IPS-18a (cell line): Measurements from ENCODE around the gene KSR2.

Source experiments
- H3K27ac ChIP-seq: one replicate; pipeline ENCODE4 v1.5.1; 2013; ENCODE audit warnings: low read length
- H3K27me3 ChIP-seq: one replicate; pipeline ENCODE4 v1.6.1; 2013; ENCODE audit warnings: mild to moderate bottlenecking, low read length; ENCODE audit not compliant: control insufficient read depth, insufficient read depth
- H3K36me3 ChIP-seq: one replicate; pipeline ENCODE4 v1.6.1; 2013; ENCODE audit warnings: low read depth, low read length; ENCODE audit not compliant: control insufficient read depth
- H3K4me1 ChIP-seq: one replicate; pipeline ENCODE4 v1.6.1; 2013; ENCODE audit warnings: low read depth, low read length; ENCODE audit not compliant: control insufficient read depth
- H3K4me3 ChIP-seq: one replicate; pipeline ENCODE4 v1.5.1; 2013; ENCODE audit warnings: low read length
- H3K9ac ChIP-seq: one replicate; pipeline ENCODE4 v1.6.1; 2013; ENCODE audit warnings: mild to moderate bottlenecking, low read length, moderate library complexity
- H3K9me3 ChIP-seq: one replicate; pipeline ENCODE4 v1.6.1; 2013; ENCODE audit warnings: low read depth, low read length; ENCODE audit not compliant: control insufficient read depth

The KSR2 gene

DNA sequence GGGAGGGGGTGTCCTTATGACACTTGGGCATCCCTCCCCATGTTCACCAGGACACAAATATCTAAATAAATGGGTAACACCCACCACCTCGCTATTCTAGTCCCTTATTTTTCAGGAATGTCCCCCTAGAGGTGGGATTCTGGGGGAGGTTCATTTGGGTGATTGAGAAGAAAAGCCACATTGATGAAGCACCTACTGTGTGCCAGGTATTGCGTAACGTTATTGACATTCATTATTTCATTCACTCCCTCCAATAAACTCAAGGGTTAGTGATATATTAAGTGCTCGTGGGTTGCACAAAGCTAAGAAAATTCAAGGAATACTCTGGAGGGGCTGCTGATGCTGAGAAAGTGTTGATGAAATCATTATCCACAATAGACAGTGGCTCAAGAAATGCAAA lies 514.8 kb downstream of the KSR2 start:
- Histone ChIP-seq H3K4me1 (no peaks in the 10 kb centered on the region), H3K27me3 (no peaks in the 10 kb centered on the region), H3K36me3 (no peaks in the 10 kb centered on the region), H3K4me3 (no peak overlapping the region), H3K9me3 (no peaks in the 10 kb centered on the region), H3K9ac (no peak overlapping the region), H3K27ac (no peak overlapping the region)

DNA sequence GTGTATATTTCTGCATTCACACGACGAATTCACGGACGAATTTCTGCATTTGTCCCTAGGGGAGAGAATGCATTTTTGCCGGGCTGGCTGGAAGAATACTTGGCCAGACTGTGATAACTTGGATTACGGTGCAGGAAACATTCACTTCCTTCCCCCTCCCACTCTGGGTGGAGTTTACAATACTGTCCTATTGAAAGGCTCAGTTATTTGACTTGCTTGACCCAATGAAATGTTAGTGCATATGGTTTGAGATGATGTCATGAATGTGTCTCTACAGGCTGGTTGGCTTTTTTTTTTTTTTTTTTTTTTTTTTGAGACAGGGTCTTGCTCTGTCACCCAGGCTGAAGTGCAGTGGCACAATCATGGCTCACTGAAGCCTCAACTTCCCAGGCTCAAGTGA lies 516.7 kb downstream of the KSR2 start:
- Histone ChIP-seq H3K9ac (no peak overlapping the region), H3K4me3 (no peak overlapping the region), H3K27ac (no peak overlapping the region), H3K9me3 (no peaks in the 10 kb centered on the region), H3K27me3 (no peaks in the 10 kb centered on the region), H3K4me1 (no peaks in the 10 kb centered on the region), H3K36me3 (no peaks in the 10 kb centered on the region)

DNA sequence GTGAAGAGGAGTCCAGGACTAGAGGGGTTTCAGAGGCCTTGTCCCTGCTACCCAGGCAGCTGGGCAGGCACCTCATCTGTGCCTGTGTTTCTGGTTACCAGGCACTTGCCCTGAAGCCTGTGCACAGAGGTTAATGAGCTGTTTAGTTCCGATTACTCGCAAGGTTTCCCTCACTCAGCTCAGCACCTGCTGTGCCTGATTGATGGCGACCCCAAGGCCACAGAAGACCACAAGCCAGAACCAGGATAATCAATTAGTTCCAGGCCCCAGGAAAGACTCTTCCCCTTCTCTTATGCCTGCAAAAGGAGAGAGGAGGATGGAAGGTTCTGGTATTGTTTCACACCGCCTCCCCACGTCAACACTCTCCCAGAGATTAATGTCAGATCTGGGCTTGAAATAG lies 518.6 kb downstream of the KSR2 start:
- H3K4me1 ChIP-seq, result no peaks in the 10 kb centered on the region
- no peak overlapping the region for H3K4me3 ChIP-seq
- no peaks in the 10 kb centered on the region for H3K27me3 ChIP-seq
- H3K9ac ChIP-seq, result no peak overlapping the region
- H3K27ac ChIP-seq, result no peak overlapping the region
- H3K36me3 ChIP-seq, result no peaks in the 10 kb centered on the region
- H3K9me3 ChIP-seq, result no peaks in the 10 kb centered on the region

DNA sequence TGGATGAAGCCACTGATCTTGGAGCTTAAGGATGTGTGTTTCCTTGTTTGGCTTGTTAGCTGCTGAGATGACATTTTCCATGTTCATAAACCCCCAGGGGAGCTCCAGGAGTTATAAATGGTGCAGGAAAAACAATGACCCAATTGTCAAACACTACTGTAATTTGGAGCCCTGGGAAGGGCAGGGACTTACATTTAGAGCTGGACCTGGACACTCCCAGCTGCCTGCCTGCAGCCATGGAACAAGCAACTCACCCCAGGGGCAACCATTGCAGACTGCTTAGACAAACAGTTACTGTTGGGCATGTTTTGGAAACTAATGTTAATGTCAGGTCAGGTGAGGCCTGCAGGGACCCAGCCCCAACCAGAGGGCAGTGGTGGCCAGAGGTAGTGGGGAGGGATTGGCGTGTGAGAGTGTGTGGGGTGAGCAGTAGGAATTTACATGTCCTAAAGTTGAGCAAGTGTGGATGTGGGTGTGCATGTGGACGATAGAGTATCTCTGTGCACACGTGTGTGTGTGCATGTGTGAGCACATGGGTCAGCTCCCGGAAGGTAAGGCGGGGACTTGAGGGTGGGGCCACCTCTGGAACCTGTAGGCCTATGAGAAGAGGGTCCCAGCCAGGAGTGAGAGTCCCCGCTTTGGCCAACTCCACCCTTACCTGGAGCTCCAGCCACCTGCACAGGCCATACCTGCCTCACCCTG lies 521.0 kb downstream of the KSR2 start:
- Histone ChIP-seq H3K9ac (no peak overlapping the region), H3K27me3 (no peaks in the 10 kb centered on the region), H3K36me3 (no peaks in the 10 kb centered on the region), H3K9me3 (no peaks in the 10 kb centered on the region), H3K27ac (no peak overlapping the region), H3K4me3 (no peak overlapping the region), H3K4me1 (no peaks in the 10 kb centered on the region)

DNA sequence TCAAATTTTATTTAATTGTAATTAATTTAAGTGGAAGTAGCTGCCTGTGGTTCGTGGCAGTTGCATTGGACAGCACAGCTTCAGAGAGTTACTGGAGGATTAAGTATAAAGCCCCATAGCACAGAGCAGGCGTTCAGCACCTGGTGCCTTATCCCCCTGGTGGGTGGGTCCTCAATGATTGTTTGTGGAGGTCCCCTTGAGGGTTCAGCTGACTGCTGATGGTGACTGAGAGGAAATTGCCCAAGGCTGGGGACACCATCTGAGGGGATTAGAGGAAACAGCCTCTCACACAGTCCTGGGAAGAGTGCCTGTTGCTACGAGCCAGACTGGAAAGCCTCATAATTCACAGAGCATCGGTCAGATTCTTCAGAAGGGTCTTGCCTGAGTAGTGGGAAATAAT lies 524.0 kb downstream of the KSR2 start:
- H3K27me3 ChIP-seq, result no peaks in the 10 kb centered on the region
- no peaks in the 10 kb centered on the region for H3K4me1 ChIP-seq
- H3K9me3 ChIP-seq, result no peaks in the 10 kb centered on the region
- H3K36me3 ChIP-seq, result no peaks in the 10 kb centered on the region
- H3K4me3 ChIP-seq, result no peak overlapping the region
- H3K27ac ChIP-seq, result no peak overlapping the region
- no peak overlapping the region for H3K9ac ChIP-seq

DNA sequence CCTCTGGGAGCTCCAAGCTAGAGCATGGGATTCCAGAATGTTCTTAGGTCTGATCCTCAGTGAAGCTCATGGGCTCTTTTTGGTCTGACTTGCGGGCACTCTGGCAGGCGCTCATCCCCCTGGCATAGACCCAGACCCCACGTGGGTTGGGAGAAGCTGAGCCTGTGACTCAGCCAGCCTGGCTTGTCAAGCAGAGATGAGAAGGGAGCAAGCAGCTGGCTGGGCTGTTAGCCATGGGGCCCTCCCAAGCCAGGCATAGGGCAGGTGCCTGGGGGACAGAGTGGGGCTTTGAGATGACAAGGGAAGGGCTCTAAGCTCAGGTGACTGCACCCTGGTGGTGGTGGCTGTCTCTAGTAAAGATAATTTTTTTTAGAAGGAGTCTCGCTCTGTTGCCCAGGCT lies 527.0 kb downstream of the KSR2 start:
- no peak overlapping the region for H3K27ac ChIP-seq
- H3K27me3 ChIP-seq, result no peaks in the 10 kb centered on the region
- no peak overlapping the region for H3K9ac ChIP-seq
- no peaks in the 10 kb centered on the region for H3K36me3 ChIP-seq
- H3K4me1 ChIP-seq, result no peaks in the 10 kb centered on the region
- H3K9me3 ChIP-seq, result no peaks in the 10 kb centered on the region
- H3K4me3 ChIP-seq, result no peak overlapping the region

DNA sequence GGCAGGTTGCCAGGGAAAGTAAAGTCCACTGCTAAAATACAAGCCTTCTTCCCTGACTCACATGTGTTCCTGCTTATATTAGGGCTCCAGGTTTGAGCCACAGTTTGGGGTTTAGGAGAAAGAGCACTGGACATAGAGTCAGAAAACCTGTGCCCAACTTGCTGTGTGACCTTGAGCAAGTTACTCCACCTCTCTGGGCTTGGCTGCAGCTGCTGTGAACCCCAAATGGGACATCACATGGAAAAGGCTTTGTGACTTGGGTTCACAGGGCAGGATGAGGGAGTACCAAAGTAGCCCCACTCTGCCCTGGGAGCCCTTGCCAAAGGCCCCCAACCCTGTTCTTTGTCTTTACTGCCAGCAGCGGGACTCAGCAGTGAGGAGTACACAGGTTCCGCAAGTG lies 528.4 kb downstream of the KSR2 start:
- H3K27ac ChIP-seq, result no peak overlapping the region
- no peaks in the 10 kb centered on the region for H3K36me3 ChIP-seq
- no peak overlapping the region for H3K4me3 ChIP-seq
- no peaks in the 10 kb centered on the region for H3K27me3 ChIP-seq
- no peaks in the 10 kb centered on the region for H3K9me3 ChIP-seq
- no peaks in the 10 kb centered on the region for H3K4me1 ChIP-seq
- no peak overlapping the region for H3K9ac ChIP-seq

DNA sequence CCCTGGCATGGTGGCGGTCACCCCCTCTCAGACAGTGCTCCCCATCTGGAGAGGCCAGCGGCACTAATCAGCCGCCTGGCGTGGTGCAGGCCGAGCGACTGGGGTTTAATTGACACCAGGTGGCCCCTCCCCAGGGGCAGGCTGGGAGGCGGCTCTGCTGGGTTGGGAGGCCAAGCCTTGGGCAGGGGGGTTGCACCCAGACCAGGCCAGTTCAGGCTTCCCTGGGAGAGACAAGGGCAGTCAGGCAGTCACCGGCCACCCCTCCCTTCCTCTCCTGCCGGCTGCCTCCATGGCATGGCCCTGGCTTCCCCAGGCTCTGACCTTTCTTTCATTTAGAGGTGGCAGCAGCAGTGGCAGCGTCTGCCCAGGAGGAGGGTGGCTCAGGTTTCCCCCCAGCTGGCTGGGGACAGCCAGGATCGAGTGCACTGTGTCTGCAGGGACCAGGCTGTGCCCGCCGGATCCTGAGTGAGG lies 529.2 kb downstream of the KSR2 start:
- no peak overlapping the region for H3K4me3 ChIP-seq
- no peak overlapping the region for H3K9ac ChIP-seq
- no peak overlapping the region for H3K27ac ChIP-seq
- H3K36me3 ChIP-seq, result no peaks in the 10 kb centered on the region
- H3K9me3 ChIP-seq, result no peaks in the 10 kb centered on the region
- H3K4me1 ChIP-seq, result no peaks in the 10 kb centered on the region
- no peaks in the 10 kb centered on the region for H3K27me3 ChIP-seq

DNA sequence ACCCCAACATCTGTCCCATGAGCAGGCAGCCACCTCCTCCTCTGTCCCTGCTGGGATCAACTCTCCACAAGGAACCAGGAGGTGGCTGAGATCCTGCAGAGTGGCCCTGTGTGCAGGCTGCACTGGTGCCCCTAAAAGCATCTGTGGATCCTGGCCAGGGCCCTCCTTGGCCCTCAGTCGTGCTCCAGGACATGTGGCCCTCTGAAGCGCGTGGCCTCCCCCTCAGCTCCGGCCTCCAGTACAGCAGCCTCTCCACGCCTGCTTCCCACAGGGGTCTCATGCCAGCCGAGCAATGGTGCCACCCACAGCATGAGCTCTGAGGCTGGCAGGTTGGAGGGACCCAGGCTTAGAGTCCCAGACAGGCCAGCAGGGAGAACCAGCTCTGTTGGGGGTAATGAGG lies 530.0 kb downstream of the KSR2 start:
- Histone ChIP-seq H3K9me3 (no peaks in the 10 kb centered on the region), H3K4me1 (no peaks in the 10 kb centered on the region), H3K9ac (no peak overlapping the region), H3K36me3 (no peaks in the 10 kb centered on the region), H3K27ac (no peak overlapping the region), H3K27me3 (no peaks in the 10 kb centered on the region), H3K4me3 (no peak overlapping the region)

DNA sequence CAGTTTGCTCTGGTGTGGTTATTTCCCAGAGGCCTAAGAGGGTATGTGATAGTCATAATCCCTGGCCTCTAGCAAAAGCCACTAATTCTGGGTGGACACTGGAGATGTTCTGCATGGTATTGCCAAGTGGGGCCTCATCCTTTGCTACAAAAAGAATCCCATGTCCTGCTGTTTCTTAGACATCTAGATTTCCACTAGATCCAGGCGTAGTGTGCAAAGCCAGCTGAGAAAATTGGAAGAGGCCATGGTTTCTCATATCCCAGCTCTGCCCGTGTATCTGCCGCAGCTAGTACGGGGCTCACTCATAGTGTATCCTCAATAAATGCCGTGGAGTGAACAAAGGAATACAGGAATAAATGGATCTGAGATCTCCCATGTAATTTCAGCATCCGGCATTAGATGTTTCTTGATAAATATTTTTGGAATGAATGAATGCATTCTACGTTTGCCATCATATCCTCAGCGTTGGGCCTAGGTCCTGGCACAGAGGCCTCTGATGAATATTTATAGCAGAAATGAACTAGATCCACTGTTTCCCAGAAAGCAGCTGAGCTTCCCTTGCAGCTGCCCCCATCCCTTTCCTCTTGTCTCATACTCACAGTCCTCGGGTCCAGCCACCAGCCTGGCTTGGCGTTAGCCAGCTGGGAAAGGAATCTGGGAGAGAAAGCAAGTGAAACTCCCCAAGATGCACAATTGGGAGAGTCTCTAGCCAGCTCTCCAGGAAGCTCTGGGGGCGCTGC lies 531.1 kb downstream of the KSR2 start:
- Histone ChIP-seq H3K4me3 (no peak overlapping the region), H3K9ac (no peak overlapping the region), H3K27me3 (no peaks in the 10 kb centered on the region), H3K4me1 (no peaks in the 10 kb centered on the region), H3K27ac (no peak overlapping the region), H3K9me3 (no peaks in the 10 kb centered on the region), H3K36me3 (no peaks in the 10 kb centered on the region)

DNA sequence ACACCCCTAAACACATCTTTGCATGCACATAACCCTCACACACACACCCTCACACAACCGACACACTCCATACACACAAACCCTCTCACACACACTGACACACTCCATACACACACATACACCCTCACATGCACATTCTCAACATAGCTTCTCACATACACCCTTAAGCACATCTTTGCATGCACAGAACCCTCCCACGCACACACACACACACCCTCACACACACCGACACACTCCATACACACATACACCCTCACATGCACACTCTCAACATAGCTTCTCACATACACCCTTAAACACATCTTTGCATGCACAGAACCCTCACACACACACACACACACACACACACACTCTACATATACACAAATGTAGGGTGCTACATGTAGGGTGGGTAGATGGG lies 534.9 kb downstream of the KSR2 start:
- H3K4me1 ChIP-seq, result no peaks in the 10 kb centered on the region
- no peak overlapping the region for H3K4me3 ChIP-seq
- no peaks in the 10 kb centered on the region for H3K9me3 ChIP-seq
- no peaks in the 10 kb centered on the region for H3K36me3 ChIP-seq
- H3K27me3 ChIP-seq, result no peaks in the 10 kb centered on the region
- no peak overlapping the region for H3K27ac ChIP-seq
- no peak overlapping the region for H3K9ac ChIP-seq

DNA sequence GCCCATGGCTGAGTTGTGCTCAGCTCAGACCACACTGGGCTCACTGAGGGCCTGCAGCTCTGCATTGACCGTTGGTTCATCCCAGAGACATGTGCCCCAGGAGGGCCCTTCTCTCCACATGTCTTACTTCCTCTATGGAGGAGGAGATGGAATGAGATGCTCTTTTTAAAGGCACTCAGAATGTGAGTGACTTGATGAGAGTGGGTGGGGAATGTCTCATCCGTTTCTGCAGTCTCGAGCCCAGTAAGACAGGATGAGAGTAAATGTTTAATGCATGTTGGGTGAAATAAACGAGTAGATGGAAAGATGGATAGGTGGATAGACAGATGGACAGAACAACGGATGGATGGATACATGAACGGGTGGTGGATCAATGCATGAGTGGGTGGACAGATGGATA lies 538.5 kb downstream of the KSR2 start:
- H3K36me3 ChIP-seq, result no peaks in the 10 kb centered on the region
- no peak overlapping the region for H3K9ac ChIP-seq
- H3K4me3 ChIP-seq, result no peak overlapping the region
- no peaks in the 10 kb centered on the region for H3K9me3 ChIP-seq
- no peaks in the 10 kb centered on the region for H3K4me1 ChIP-seq
- H3K27me3 ChIP-seq, result no peaks in the 10 kb centered on the region
- no peak overlapping the region for H3K27ac ChIP-seq
